Activated T-helper 9 cell treated with anti-CD3 and anti-CD28 coated beads, Interleukin-2, amount 50 U/mL, for 16 hours (primary cell): ENCODE data around the gene BEGAIN.

Source experiments
- DNase-seq: peaks from one replicate; pipeline ENCODE4 v3.0.0-alpha.2; 2020; ENCODE audit warnings: low read depth

Gene BEGAIN

GRCh38 chr14:100567877-100568163, 19.4 kb downstream of the BEGAIN start:
- DNase-seq = no peak

DNA sequence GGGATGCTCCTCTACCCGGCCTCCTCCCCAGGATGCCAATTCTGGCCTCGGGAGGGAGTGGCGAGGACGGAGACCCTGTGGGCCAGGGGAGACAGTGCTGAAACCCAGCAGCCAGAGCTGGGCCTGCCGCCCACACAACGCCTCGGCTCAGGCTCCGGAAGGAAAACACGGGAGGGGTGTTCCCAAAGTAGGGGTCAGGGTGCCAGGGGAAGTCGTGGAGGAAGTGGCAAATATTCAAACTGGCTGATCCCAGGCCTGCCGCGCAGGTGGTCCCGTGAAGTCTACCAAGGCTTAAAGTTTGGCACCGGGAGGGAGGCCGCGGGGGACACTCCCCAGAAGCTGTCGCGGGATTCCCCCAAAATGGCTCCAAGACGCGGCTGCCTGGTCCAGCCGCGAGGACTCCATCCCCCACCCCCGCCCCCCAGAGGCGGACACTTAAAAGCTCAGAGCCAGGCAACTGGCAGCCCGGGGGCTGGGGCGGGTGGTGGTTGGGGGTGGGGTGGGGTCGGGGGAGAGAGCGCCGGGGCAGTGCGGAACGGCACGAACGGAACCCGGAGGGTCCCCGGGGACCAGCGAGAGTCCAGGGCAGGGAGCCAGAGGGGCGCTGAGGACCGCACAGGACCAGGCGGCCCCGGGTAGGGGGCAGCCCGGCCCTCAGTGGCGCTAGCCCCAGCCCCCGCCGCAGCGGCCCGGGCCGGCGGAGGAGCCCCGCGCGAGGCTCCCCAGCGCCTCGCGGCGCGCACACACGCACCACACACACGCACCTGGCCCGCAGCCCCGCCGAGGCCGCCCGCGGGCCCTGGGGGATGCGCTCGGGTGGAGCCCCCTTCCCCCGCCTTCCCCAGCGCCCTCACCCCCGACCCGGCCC, 20.0 kb downstream of the BEGAIN start:
- DNase-seq = no peak

DNA sequence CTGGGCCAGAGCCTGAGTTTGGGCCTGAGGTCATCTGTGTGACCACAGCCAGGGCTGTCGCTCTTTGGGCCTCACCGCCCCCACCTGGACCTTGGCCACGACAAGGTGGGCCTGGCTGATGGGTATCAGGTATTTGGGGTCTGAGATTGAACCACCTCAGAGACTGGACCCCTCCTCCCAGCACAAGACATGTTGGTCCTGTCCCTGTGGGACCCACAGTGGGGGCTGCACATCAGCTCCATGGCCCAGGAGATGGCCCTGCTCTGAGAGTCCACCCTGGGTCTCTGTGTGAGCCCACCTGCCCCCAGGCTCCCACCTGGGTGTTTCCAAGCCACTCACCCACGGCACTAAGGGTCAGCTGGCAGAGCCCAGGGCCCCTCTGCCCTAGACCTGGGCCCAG, 20.6 kb downstream of the BEGAIN start:
- DNase-seq = no peak

GRCh38 chr14:100566119-100566518, 21.1 kb downstream of the BEGAIN start:
- DNase-seq = no peak

DNA sequence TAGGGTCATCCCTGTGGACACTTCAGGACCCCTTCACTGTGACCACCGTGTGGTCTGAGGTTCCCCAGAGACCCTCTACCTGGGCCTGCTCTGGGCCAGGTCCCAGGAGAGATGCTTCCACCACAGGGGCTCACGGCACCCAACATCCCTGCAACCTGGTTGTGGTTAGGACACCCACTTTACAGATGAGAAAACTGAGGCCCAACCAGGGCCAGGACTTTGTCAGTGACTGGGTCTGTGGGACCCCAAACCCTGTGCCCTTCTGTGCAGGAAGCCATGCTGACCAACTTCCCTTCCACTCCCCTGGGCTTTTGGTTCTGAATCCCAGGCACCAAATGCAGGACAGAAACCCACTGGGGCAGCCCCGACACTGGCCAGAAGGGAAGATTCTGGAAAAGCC, 21.6 kb downstream of the BEGAIN start:
- no peak for DNase-seq

DNA sequence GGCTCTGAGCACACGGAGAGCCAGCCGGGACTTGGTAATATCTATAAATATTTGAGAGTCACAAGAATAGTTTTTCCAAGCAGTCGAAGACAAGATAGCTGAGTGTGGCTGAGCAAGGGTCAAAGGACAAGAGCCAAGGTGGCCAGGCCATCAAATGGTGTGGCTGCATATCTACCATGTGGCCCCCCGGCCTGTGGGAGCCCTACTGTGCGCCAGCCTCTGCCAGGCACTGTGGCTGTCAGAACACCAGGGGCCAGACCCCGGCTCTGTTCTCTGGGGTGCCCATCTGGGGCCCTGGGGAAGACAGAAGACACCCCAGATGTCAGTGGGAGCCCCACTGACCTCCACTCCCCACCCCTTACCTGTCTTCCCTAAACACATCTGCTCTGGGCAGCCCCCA, 22.7 kb downstream of the BEGAIN start:
- no peak for DNase-seq

- no peak for DNase-seq
Measured at GRCh38 chr14:100562751-100563150, 24.5 kb downstream of the BEGAIN start.

GRCh38 chr14:100561005-100561404, 26.2 kb downstream of the BEGAIN start:
- DNase-seq = no peak

DNA sequence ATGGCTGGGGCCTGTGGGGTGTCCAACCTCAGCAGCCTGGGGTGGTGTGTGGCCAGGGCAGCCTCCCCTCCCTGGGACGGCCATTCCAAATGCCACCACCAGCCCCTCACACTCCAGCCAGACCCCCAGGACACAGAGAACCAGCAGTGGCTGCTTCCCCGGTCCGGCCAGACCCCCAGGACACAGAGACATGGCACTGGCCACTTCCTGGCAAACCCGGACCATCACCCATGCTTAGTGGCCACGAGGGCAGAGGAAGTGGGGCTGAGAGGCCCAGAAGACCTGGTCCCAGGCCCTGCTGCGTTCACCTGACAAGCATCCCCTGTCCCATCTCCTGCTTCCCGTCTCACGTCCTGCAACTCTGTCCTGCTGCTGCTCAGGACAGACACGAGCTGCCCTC, 26.7 kb downstream of the BEGAIN start:
- DNase-seq = no peak

DNA sequence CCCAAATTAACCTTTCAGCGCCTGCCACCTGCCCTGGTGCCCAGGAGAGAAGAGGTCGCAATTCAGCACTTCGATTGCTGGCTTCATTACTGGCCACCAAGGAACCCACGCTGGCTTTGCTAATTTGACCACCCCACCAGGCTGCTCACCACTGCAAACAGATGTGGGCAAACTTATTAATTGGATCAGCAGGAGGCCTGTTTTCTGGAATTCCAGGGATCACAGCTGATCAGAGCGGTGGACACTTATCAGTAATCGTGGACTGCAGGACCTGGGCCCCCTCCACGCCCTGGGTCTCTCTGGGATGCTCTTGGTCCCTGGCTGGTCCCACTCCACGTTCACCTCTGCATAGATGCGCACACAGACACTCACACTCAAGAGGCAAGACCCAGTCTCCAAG, 27.8 kb downstream of the BEGAIN start:
- DNase-seq = no peak

DNA sequence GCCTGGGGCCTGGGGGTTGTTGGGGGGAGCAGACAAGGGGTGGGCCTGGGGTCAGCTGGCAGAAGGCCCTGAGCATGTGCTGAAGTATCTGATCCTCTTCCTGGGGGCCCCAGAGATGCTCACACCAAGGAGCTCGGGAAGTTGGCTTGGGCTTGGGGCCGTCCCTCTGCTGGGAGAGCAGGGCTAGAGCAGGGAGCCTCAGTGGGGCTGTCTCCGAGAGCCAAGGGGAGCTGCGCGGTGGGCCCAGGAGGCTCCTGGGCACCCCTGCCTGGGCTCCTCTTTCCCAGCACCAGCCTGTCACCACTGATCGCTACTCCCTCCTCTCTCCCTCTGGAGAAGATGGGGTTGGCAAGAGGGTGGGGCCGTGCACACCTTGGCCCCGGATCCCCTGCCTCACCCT, 28.3 kb downstream of the BEGAIN start:
- no peak for DNase-seq

- no peak for DNase-seq
Measured at GRCh38 chr14:100558226-100558625, 29.0 kb downstream of the BEGAIN start.

DNA sequence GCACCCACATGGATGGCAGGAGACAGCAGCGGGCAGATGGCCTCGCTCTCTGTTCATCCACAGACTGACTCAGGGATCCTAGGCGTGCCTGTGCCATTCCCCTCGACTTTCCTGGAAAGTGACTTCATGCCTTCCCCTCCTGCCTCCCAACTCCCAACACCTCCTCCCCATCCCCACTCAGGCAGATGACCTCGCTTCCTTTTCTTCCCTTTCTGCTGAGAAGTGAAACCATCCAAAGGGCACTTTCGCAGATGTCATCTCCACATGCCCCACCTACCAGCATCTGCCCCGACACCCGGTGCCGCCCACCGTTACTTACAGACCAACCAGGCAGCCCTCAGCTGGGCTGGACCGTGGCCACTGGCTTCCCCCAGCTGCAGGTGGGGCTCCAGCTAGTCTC, 29.6 kb downstream of the BEGAIN start:
- DNase-seq = no peak

DNA sequence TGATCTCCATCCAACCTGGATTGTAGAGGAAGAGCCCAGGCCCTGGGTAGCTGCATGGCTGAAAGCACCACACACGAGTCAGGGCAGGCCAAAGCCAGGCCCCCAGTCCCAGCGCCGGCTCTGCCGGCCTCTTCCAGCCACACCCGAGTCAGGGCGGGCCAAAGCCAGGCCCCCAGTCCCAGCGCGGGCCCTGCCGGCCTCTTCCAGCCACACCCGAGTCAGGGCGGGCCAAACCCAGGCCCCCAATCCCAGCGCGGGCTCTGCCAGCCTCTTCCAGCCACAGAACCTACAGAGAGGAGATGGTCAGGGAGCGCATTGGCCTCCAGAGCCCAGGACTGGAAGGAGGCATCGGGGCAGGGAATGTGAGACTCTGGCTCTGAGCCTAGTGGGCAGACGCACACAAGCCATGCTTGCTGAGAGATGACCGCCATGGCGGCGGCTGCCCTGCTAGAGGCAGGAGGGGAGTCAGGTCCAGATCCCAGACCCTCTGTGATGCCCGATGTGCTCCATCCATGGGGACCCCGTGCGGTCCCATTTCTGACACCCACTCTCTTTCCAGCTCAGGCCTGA, 30.2 kb downstream of the BEGAIN start:
- no peak for DNase-seq

DNA sequence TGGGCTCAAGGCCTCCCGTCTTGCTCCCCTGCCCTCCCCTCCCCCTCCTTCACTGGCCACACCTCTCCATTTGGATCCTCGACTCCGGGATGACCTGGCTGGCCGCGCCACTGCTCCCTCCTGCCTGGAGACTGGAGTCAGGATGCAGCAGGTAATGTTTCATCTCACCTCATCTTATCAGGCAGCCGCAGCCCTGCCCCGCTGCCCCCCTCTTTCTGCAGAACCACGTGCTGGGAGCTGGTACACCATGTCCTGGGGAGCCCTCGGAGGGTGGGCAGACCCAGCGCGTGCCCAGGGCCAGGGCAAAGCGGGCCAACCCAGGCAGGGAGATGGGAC, 31.1 kb downstream of the BEGAIN start:
- DNase-seq = no peak

DNA sequence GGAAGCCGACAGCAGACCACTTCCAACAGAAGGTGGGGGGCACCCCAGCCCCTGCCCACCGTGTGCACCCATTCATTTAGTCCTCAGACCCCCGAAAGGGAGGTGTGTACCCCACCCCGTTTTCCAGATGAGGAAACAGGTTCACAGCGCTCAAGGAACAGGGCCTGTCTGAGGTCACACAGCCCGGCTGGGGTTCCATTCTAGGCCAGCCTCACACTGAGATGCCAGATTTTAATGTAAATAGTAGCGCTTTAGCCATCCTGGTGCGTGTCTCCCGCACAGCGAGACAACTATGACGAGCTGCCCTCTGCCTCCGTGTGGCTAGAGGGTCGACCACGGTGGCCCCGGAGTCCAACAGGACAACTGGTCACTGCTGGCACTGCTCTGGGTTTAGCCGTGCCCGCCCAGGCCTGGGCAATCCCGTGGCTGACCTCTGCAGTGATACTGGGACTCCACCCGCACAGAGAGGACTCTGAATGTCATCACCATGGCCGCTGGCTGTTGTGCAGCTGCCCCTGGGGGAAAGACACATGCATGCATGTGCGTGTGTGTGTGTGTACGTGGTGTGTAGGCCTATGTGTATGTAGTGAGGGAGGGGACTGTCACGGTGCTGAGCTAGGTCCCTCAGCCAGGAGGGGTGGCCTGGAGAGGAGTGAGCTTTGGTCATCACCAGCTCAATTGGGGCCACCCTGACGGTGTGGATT, 31.6 kb downstream of the BEGAIN start:
- no peak for DNase-seq

DNA sequence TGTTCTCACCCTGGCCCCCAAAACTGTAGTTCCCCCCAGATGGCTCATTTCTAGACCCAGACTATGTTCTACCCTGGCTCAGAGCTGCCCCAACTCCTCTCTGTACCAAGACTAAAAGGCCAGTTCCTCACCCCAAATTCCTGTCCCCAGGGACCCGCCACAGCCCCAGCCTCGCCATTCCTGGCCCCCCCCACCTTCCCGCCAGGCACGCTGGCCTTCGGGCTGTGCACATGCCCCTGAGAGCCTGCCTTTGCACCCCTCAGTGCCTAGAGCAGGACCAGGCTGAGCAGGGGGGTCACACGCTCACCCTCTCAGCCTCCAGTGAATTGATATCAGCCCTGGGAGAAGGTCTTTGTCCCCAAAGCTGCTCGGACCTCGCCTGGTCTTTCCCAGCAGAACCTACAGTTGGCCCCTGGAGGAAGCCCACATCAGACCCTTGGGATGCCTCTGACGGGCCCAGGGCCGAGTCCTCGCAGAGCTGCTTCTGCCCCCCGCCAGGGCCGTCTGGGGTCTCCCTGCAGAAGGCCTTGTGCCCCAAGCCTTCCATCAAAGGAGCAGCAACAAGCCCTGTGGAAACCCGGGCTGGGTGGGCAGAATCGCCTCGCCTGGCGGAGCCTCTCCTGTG, 32.4 kb downstream of the BEGAIN start:
- no peak for DNase-seq

GRCh38 chr14:100554082-100554677, 33.0 kb downstream of the BEGAIN start:
- no peak for DNase-seq

- DNase-seq = no peak
Measured at GRCh38 chr14:100553471-100553870, 33.7 kb downstream of the BEGAIN start.

- no peak for DNase-seq
Measured at GRCh38 chr14:100552524-100553125, 34.6 kb downstream of the BEGAIN start.

- DNase-seq = no peak
Measured at GRCh38 chr14:100551056-100551455, 36.2 kb downstream of the BEGAIN start.
